Neural crest cell (in vitro differentiated cells): Measurements from ENCODE around the gene RAB9A. TPM values are rescaled to one million over a fixed set of nuclear protein-coding genes. Genes with fewer than 3 reads are reported as not detected.

Source experiments
- DNase-seq: peaks from one replicate; pipeline ENCODE4 v3.0.0; 2021; ENCODE audit warnings: low read depth, mixed read lengths, low spot score
- H3K27ac Mint-ChIP-seq: one replicate; pipeline ENCODE4 v1.8.0; 2021; ENCODE audit warnings: mild to moderate bottlenecking, mixed read lengths; ENCODE audit not compliant: unreplicated experiment
- H3K27me3 Mint-ChIP-seq: 2 replicates; pipeline ENCODE4 v1.8.0; 2021; ENCODE audit warnings: low read depth, mild to moderate bottlenecking, mixed read lengths
- H3K36me3 Mint-ChIP-seq: 2 replicates; pipeline ENCODE4 v1.8.0; 2021; ENCODE audit warnings: low read depth, mild to moderate bottlenecking, mixed read lengths
- H3K4me1 Mint-ChIP-seq: 2 replicates; pipeline ENCODE4 v1.8.0; 2021; ENCODE audit warnings: mixed read lengths
- H3K4me3 Mint-ChIP-seq: one replicate; pipeline ENCODE4 v1.8.0; 2021; ENCODE audit warnings: mild to moderate bottlenecking, mixed read lengths
- H3K9me3 Mint-ChIP-seq: 2 replicates; pipeline ENCODE4 v1.8.0; 2021; ENCODE audit warnings: mixed read lengths
- total RNA-seq: library from RNA; stranded (reverse); gene quantifications from 2 replicates; pipeline ENCODE4 v1.2.1, GENCODE V29; 2021
- TF ChIP-seq, protein P1 (sequence below): fragments of 200-600 bp; sonication (generic); conservative IDR thresholded peaks from 2 replicates; pipeline ENCODE4 v1.5.0; 2021; ENCODE audit warnings: antibody characterized with exemption, mild to moderate bottlenecking

RAB9A gene
- total RNA-seq, 1 donor from 2014 or later, result 11.6 TPM

DNA sequence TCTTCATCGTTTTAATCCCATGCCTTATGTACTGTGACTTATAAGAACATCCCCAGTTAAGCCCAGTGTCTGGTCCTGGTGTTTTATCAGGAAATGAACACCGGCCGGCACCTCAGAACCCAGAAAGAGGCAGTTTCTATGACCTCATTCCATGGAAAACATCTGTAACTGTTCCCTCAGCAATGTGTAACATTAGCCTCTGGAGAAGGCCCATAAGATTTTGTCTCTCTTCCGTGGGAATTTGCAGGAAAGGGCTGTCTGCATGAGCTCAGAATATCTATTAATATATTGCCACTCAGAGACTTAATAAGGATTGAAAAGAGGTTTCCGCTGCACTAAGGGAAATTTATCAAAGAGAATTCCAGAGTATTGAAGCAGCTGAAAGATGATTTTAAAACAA, 39.1 kb upstream of the RAB9A start:
- Mint-ChIP-seq H3K4me3 (no peak overlapping the region), H3K27me3 (no peaks in the 10 kb centered on the region), H3K36me3 (no peaks in the 10 kb centered on the region), H3K9me3 (no peaks in the 10 kb centered on the region), H3K4me1 (peaks cover 17% of the 10 kb centered on the region), H3K27ac (no peak overlapping the region)
- TF ChIP-seq, protein P1, sequence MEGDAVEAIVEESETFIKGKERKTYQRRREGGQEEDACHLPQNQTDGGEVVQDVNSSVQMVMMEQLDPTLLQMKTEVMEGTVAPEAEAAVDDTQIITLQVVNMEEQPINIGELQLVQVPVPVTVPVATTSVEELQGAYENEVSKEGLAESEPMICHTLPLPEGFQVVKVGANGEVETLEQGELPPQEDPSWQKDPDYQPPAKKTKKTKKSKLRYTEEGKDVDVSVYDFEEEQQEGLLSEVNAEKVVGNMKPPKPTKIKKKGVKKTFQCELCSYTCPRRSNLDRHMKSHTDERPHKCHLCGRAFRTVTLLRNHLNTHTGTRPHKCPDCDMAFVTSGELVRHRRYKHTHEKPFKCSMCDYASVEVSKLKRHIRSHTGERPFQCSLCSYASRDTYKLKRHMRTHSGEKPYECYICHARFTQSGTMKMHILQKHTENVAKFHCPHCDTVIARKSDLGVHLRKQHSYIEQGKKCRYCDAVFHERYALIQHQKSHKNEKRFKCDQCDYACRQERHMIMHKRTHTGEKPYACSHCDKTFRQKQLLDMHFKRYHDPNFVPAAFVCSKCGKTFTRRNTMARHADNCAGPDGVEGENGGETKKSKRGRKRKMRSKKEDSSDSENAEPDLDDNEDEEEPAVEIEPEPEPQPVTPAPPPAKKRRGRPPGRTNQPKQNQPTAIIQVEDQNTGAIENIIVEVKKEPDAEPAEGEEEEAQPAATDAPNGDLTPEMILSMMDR, result no peak
- DNase-seq, result no peak

DNA sequence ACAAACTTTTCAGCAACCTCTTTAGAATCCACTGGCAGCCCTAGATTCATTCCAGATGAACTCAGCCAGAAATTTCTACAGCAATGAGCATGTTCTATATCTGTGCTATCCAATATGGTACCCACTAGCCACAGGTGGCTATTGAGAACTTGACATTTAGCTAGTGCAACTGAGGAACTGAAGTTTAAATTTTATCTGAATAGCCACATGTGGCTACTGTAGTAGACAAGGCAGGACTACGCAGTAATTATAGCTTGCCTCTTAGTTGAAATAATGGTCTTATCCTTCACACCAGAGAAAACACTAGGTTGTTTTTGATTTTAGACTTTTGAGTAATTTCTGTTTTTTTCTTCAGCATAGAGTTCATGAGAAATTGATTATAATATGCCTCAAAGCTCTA, 38.6 kb upstream of the RAB9A start:
- no peak overlapping the region for H3K27ac Mint-ChIP-seq
- TF ChIP-seq, protein P1, result no peak
- H3K36me3 Mint-ChIP-seq, result no peaks in the 10 kb centered on the region
- no peaks in the 10 kb centered on the region for H3K9me3 Mint-ChIP-seq
- no peak overlapping the region for H3K4me3 Mint-ChIP-seq
- no peak for DNase-seq
- H3K4me1 Mint-ChIP-seq, result peaks cover 17% of the 10 kb centered on the region
- no peaks in the 10 kb centered on the region for H3K27me3 Mint-ChIP-seq

DNA sequence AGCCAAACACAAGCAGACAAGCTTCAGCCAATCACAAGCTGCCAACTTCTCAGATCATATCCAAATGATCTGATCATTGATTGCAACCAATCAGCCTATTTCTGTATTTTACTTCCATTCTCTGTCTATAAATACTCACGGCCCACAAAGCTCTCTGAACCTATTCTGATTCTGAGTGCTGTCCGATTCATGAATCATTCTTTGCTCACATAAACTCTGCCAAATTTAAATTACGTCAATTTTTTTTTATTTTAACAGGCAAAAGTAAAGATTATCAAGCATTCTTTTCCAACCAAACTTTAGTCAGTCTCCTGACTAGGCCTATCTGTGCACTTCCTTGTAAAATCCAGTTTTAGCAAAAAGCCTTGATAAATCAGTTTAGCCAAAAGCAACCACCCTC, 37.8 kb upstream of the RAB9A start:
- H3K36me3 Mint-ChIP-seq, result no peaks in the 10 kb centered on the region
- H3K9me3 Mint-ChIP-seq, result no peaks in the 10 kb centered on the region
- no peak for DNase-seq
- TF ChIP-seq, protein P1, result no peak
- H3K27me3 Mint-ChIP-seq, result no peaks in the 10 kb centered on the region
- H3K4me3 Mint-ChIP-seq, result no peak overlapping the region
- H3K27ac Mint-ChIP-seq, result no peak overlapping the region
- peaks cover 13% of the 10 kb centered on the region for H3K4me1 Mint-ChIP-seq

DNA sequence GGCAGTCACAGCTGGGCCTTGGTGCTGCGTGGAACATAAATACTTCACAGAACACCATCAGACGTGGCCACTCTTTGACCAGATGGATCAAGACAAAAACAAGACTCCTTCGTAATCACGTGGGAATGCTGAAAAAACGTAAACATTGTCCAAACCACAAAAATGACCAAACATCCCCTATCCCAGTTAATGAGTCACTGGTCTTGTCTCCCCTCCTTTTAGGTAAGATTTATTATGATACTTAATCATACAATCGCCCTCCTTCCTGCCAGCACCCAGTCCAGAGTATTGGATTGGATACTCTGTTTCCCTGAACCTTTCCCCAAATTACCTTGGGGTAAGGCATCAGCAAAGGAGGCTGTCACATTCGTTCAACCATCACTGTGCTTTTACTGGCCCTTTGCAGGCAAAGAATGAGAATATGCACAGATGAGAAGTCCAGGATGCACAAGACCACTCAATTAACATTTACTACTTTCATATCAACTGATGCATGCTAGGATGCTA, 36.6 kb upstream of the RAB9A start:
- no peaks in the 10 kb centered on the region for H3K9me3 Mint-ChIP-seq
- peaks cover 11% of the 10 kb centered on the region for H3K4me1 Mint-ChIP-seq
- TF ChIP-seq, protein P1, result no peak
- no peak for DNase-seq
- no peaks in the 10 kb centered on the region for H3K27me3 Mint-ChIP-seq
- peak overlapping the region; percentile 91 for H3K4me3 Mint-ChIP-seq
- peak overlapping the region; percentile 84 for H3K27ac Mint-ChIP-seq
- H3K36me3 Mint-ChIP-seq, result peaks cover 2% of the 10 kb centered on the region

DNA sequence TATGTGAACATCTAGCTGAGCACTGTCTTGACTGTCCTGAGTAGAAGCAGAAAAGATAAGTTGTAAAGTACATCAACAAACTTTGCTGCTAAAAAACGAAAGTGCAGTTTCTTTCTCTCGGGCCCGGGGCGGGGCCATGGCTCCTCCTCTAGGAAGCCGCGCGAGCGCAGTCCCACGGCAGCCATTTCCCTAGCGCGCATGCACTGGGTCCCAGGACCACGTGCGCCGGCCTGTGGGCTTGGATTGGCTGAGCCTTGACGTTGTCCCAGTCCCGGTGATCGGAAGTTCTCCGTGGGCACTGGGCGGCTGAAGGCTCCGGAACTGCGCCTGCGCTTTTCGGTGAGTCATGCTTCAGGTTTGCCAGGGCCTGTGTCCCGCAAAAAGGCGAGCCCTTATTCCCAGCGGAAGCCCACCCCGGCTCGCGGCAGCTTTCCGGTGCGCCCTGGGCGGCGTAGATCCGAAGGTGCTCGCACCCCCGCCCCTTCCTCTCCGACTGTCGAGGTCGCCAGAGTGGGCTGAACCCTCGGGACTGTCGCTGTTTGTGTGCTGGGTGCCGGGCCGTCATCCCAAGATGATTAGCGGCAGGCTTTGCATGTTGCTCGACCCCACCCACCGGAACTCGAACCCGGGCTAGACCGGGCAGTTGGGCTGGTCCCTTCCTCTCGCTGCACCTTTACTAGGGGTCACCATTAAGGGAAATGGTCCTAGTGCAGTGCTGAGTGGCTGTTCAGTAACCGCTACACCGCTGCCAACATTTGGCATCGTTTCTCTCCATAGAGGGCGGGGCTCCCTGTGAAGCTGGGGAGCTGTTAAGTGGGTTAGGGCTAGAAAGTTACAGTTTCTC, 35.9 kb upstream of the RAB9A start, which contains the start of gene TCEANC:
Gene TCEANC, plus strand, starts transcription at position 292 of the 844 bp plus-strand sequence. CDS start 9,368 bp downstream, outside the sequence.
- Mint-ChIP-seq H3K9me3 (no peaks in the 10 kb centered on the region), H3K4me1 (peaks cover 7% of the 10 kb centered on the region), H3K27me3 (no peaks in the 10 kb centered on the region), H3K27ac (peak within 1 kb of the TSS; percentile 96), H3K36me3 (peaks cover 2% of the 10 kb centered on the region), H3K4me3 (peak within 1 kb of the TSS; percentile 91)
- DNase-seq, result peak; percentile 69
- TF ChIP-seq, protein P1, result no peak
